Mesendoderm (in vitro differentiated cells): ENCODE measurements around the gene IMMP2L.
A peak's percentile ranks its signal among the peaks of the same experiment; 100 is the strongest.

ENCODE experiments used
- DNase-seq: peaks from one replicate; pipeline ENCODE4 v3.0.0; 2013
- H2AK5ac ChIP-seq: 2 replicates; pipeline ENCODE4 v1.6.1; 2013; ENCODE audit warnings: low read length, inconsistent platforms
- H2BK120ac ChIP-seq: 2 replicates; pipeline ENCODE4 v1.6.1; 2013; ENCODE audit warnings: low read depth, mild to moderate bottlenecking, low read length, moderate library complexity, mixed read lengths
- H2BK15ac ChIP-seq: replicated peaks from 2 replicates; pipeline ENCODE4 v1.6.1; 2013; ENCODE audit warnings: low read depth, mild to moderate bottlenecking, moderate library complexity
- H2BK5ac ChIP-seq: 2 replicates; pipeline ENCODE4 v1.6.1; 2013; ENCODE audit warnings: low read length, inconsistent platforms
- H3K18ac ChIP-seq: 2 replicates; pipeline ENCODE4 v1.6.1; 2013; ENCODE audit warnings: mild to moderate bottlenecking, low read length, mixed read lengths
- H3K23ac ChIP-seq: one replicate; pipeline ENCODE4 v1.6.1; 2013; ENCODE audit warnings: low read length
- H3K27ac ChIP-seq: 2 replicates; pipeline ENCODE4 v1.5.1; 2013; ENCODE audit warnings: low read depth, mild to moderate bottlenecking, inconsistent platforms, low read length, moderate library complexity
- H3K27me3 ChIP-seq: 2 replicates; pipeline ENCODE4 v1.6.1; 2013; ENCODE audit warnings: low read length, control low read depth, mild to moderate bottlenecking, inconsistent platforms; ENCODE audit not compliant: insufficient read depth, poor library complexity
- H3K36me3 ChIP-seq: 2 replicates; pipeline ENCODE4 v1.6.1; 2013; ENCODE audit warnings: low read length, inconsistent platforms; ENCODE audit not compliant: control insufficient read depth, insufficient read depth
- H3K4ac ChIP-seq: one replicate; pipeline ENCODE4 v1.6.1; 2013; ENCODE audit warnings: low read depth, mild to moderate bottlenecking, low read length, moderate library complexity
- H3K4me1 ChIP-seq: 2 replicates; pipeline ENCODE4 v1.6.1; 2013; ENCODE audit warnings: low read depth, low read length, inconsistent platforms; ENCODE audit not compliant: control insufficient read depth
- H3K4me2 ChIP-seq: 2 replicates; pipeline ENCODE4 v1.6.1; 2013; ENCODE audit warnings: low read length
- H3K4me3 ChIP-seq: 2 replicates; pipeline ENCODE4 v1.5.1; 2013; ENCODE audit warnings: mild to moderate bottlenecking, low read length
- H3K56ac ChIP-seq: one replicate; pipeline ENCODE4 v1.6.1; 2013; ENCODE audit warnings: low read length
- H3K79me1 ChIP-seq: 2 replicates; pipeline ENCODE4 v1.6.1; 2013; ENCODE audit warnings: low read length, inconsistent platforms
- H3K79me2 ChIP-seq: 2 replicates; pipeline ENCODE4 v1.6.1; 2013; ENCODE audit warnings: mild to moderate bottlenecking, low read length; ENCODE audit not compliant: control insufficient read depth, insufficient read depth
- H3K9ac ChIP-seq: 2 replicates; pipeline ENCODE4 v1.6.1; 2013; ENCODE audit warnings: low read length, inconsistent platforms
- H4K5ac ChIP-seq: one replicate; pipeline ENCODE4 v1.6.1; 2013; ENCODE audit warnings: low read length
- H4K8ac ChIP-seq: one replicate; pipeline ENCODE4 v1.6.1; 2013; ENCODE audit warnings: low read depth, mild to moderate bottlenecking, control low read depth, low read length, moderate library complexity
- WGBS: extraction: QIAGEN DNeasy Blood & Tissue Kit; methylation state at CpG from one replicate; pipeline ENCODE4 v1.1.7; 2013; ENCODE audit warnings: low lambda C conversion rate, missing lambda C conversion rate; ENCODE audit not compliant: insufficient coverage; ENCODE audit errors: extremely low coverage; 5-methylcytosine and 5-hydroxymethylcytosine counted together

The IMMP2L gene

GRCh38 chr7:110720626-110721025, 841.7 kb downstream of the IMMP2L start:
- Histone ChIP-seq H3K27me3 (no peaks in the 10 kb centered on the region), H3K56ac (no peak overlapping the region), H3K79me2 (no peaks in the 10 kb centered on the region), H4K8ac (no peak overlapping the region), H3K36me3 (no peaks in the 10 kb centered on the region), H3K9ac (no peak overlapping the region), H2AK5ac (no peak overlapping the region), H3K4me2 (no peak overlapping the region), H3K4me3 (no peak overlapping the region), H3K4ac (no peak overlapping the region), H3K23ac (no peak overlapping the region), H3K27ac (no peak overlapping the region), H2BK15ac (no peak overlapping the region), H3K79me1 (no peaks in the 10 kb centered on the region), H3K18ac (no peak overlapping the region), H2BK5ac (no peak overlapping the region), H3K4me1 (peaks cover 4% of the 10 kb centered on the region), H2BK120ac (no peak overlapping the region), H4K5ac (no peak overlapping the region)
- DNase-seq, result no peak
- WGBS, result no CpG with 5 or more reads among the region's 3 CpGs

GRCh38 chr7:110719741-110720140, 842.6 kb downstream of the IMMP2L start:
- Histone ChIP-seq H3K4ac (no peak overlapping the region), H3K23ac (no peak overlapping the region), H2AK5ac (no peak overlapping the region), H3K18ac (no peak overlapping the region), H3K79me1 (no peaks in the 10 kb centered on the region), H3K4me2 (no peak overlapping the region), H3K9ac (no peak overlapping the region), H4K8ac (no peak overlapping the region), H2BK120ac (no peak overlapping the region), H3K79me2 (no peaks in the 10 kb centered on the region), H3K4me3 (no peak overlapping the region), H2BK15ac (no peak overlapping the region), H3K4me1 (peaks cover 4% of the 10 kb centered on the region), H3K27ac (no peak overlapping the region), H3K56ac (no peak overlapping the region), H2BK5ac (no peak overlapping the region), H4K5ac (no peak overlapping the region), H3K27me3 (no peaks in the 10 kb centered on the region), H3K36me3 (no peaks in the 10 kb centered on the region)
- no peak for DNase-seq
- WGBS, result no CpG with 5 or more reads among the region's 3 CpGs

- Histone ChIP-seq H4K5ac (no peak overlapping the region), H3K4me2 (no peak overlapping the region), H3K36me3 (no peaks in the 10 kb centered on the region), H2AK5ac (no peak overlapping the region), H3K23ac (no peak overlapping the region), H3K27ac (no peak overlapping the region), H3K4me3 (no peak overlapping the region), H2BK5ac (no peak overlapping the region), H3K4ac (no peak overlapping the region), H3K79me1 (no peaks in the 10 kb centered on the region), H3K4me1 (peaks cover 4% of the 10 kb centered on the region), H3K18ac (no peak overlapping the region), H3K27me3 (no peaks in the 10 kb centered on the region), H2BK15ac (no peak overlapping the region), H4K8ac (no peak overlapping the region), H3K56ac (no peak overlapping the region), H3K79me2 (no peaks in the 10 kb centered on the region), H2BK120ac (no peak overlapping the region), H3K9ac (no peak overlapping the region)
- no CpG with 5 or more reads among the region's 3 CpGs for WGBS
- DNase-seq, result peak; percentile 29
These were observed 843.6 kb downstream of the IMMP2L start for GRCh38 chr7:110718503-110719205.

GRCh38 chr7:110704225-110704624, 858.1 kb downstream of the IMMP2L start:
- H3K56ac ChIP-seq, result no peak overlapping the region
- H2BK5ac ChIP-seq, result no peak overlapping the region

GRCh38 chr7:110698576-110698975, 863.7 kb downstream of the IMMP2L start:
- Histone ChIP-seq H3K23ac (no peak overlapping the region), H3K4me2 (no peak overlapping the region), H4K8ac (no peak overlapping the region), H3K18ac (no peak overlapping the region), H2BK5ac (no peak overlapping the region), H3K9ac (no peak overlapping the region), H3K56ac (no peak overlapping the region), H3K4me1 (no peaks in the 10 kb centered on the region), H3K4me3 (no peak overlapping the region), H2BK15ac (no peak overlapping the region), H3K79me1 (no peaks in the 10 kb centered on the region), H3K4ac (no peak overlapping the region), H2AK5ac (no peak overlapping the region), H3K27ac (no peak overlapping the region), H3K79me2 (no peaks in the 10 kb centered on the region), H2BK120ac (no peak overlapping the region), H3K27me3 (no peaks in the 10 kb centered on the region), H4K5ac (no peak overlapping the region), H3K36me3 (no peaks in the 10 kb centered on the region)
- no peak for DNase-seq
- WGBS, result no CpG with 5 or more reads among the region's 3 CpGs

More at GRCh38 chr7:110704225-110704624, 858.1 kb downstream of the IMMP2L start:
- Histone ChIP-seq H3K4ac (no peak overlapping the region), H3K9ac (no peak overlapping the region), H2BK15ac (no peak overlapping the region), H3K27me3 (no peaks in the 10 kb centered on the region), H2AK5ac (no peak overlapping the region), H3K79me1 (no peaks in the 10 kb centered on the region), H3K23ac (no peak overlapping the region), H3K4me1 (no peaks in the 10 kb centered on the region), H3K4me3 (no peak overlapping the region), H4K8ac (no peak overlapping the region), H3K27ac (no peak overlapping the region), H3K79me2 (no peaks in the 10 kb centered on the region), H3K36me3 (no peaks in the 10 kb centered on the region), H3K4me2 (no peak overlapping the region), H2BK120ac (no peak overlapping the region), H4K5ac (no peak overlapping the region), H3K18ac (no peak overlapping the region)
- DNase-seq, result no peak
- WGBS, result no CpG with 5 or more reads among the region's 2 CpGs

GRCh38 chr7:110693344-110693743, 868.9 kb downstream of the IMMP2L start:
- H3K27ac ChIP-seq, result no peak overlapping the region
- no peak overlapping the region for H3K9ac ChIP-seq
- H3K4me3 ChIP-seq, result no peak overlapping the region
- H4K8ac ChIP-seq, result no peak overlapping the region
- no peaks in the 10 kb centered on the region for H3K27me3 ChIP-seq
- no peaks in the 10 kb centered on the region for H3K79me2 ChIP-seq
- H2BK5ac ChIP-seq, result no peak overlapping the region
- H2BK120ac ChIP-seq, result no peak overlapping the region
- H3K4me2 ChIP-seq, result no peak overlapping the region
- H2BK15ac ChIP-seq, result no peak overlapping the region
- no peak overlapping the region for H3K23ac ChIP-seq
- no peak overlapping the region for H3K18ac ChIP-seq
- no peak for DNase-seq
- H2AK5ac ChIP-seq, result no peak overlapping the region
- no peaks in the 10 kb centered on the region for H3K36me3 ChIP-seq
- no peaks in the 10 kb centered on the region for H3K79me1 ChIP-seq
- H3K4ac ChIP-seq, result no peak overlapping the region
- no peak overlapping the region for H3K56ac ChIP-seq
- H3K4me1 ChIP-seq, result no peaks in the 10 kb centered on the region
- H4K5ac ChIP-seq, result no peak overlapping the region
